Adrenal gland (tissue), 12 donors: ENCODE results near the gene ZBTB24. TPM values are rescaled to one million over a fixed set of nuclear protein-coding genes. Genes with fewer than 3 reads are reported as not detected.

Source experiments
- DNase-seq, 7 donors: peaks; one replicate each; pipeline ENCODE4 v3.0.0-alpha.2; 2019 to 2020
- H3K27ac ChIP-seq, 5 donors: fragments of 200-600 bp; sonication (generic) in 4 of 5; 1 replicate in 3 of 5; 2 replicates in 2 of 5; pipeline versions ENCODE4 v1.5.1 to v1.8.0; 2016 to 2020; ENCODE audit warnings: mild to moderate bottlenecking in 1 of 5
- H3K27me3 ChIP-seq: fragments of 200-600 bp; 2 replicates; pipeline ENCODE4 v1.8.0; 2021
- H3K36me3 ChIP-seq, 2 donors: fragments of 200-600 bp; replicated peaks in 1 of 2; 1 replicate in 1 of 2; 2 replicates in 1 of 2; pipeline versions ENCODE4 v1.5.1 to v1.8.0; 2018 to 2022
- H3K4me1 ChIP-seq, 2 donors: fragments of 200-600 bp; replicated peaks in 1 of 2; 1 replicate in 1 of 2; 2 replicates in 1 of 2; pipeline versions ENCODE4 v1.5.1 to v1.8.0; 2018 to 2021
- H3K4me3 ChIP-seq, 4 donors: fragments of 200-600 bp; sonication (generic) in 3 of 4; one replicate each; pipeline ENCODE4 v1.5.1; 2016 to 2018
- H3K9me3 ChIP-seq, 3 donors: fragments of 200-600 bp; sonication (generic) in 1 of 3; replicated peaks in 1 of 3; 1 replicate in 2 of 3; 2 replicates in 1 of 3; pipeline versions ENCODE4 v1.5.1 to v1.8.0; 2016 to 2021
- CTCF ChIP-seq, 6 experiments: fragments of 450-650 bp in 4 of 6; fragments of 200-600 bp in 2 of 6; sonication (generic) in 1 of 6; IDR thresholded peaks; 1 replicate in 5 of 6; 2 replicates in 1 of 6; pipeline versions ENCODE4 v1.5.1 to v1.8.0; 2016 to 2021; ENCODE audit warnings: antibody characterized with exemption in 6 of 6, mild to moderate bottlenecking in 2 of 6, moderate library complexity in 1 of 6
- POLR2A ChIP-seq, 2 donors: fragments of 450-650 bp; IDR thresholded peaks; one replicate each; pipeline ENCODE4 v1.6.1; 2017; ENCODE audit warnings: antibody characterized with exemption in 2 of 2, mild to moderate bottlenecking in 2 of 2, moderate library complexity in 1 of 2
- WGBS, 4 donors: extraction: QIAGEN DNeasy Blood & Tissue Kit in 2 of 4; methylation state at CpG; one replicate each; pipeline versions ENCODE4 v1.1.5 to v1.1.7; 2013 to 2017; 5-methylcytosine and 5-hydroxymethylcytosine counted together
- intact Hi-C, 2 donors: fragments of 100-400 bp; cut with DNase I; formaldehyde crosslinking; loops; one replicate each; pipeline versions ENCODE4 v1.14.1 to v1.15.0; 2022 to 2023
- polyA plus RNA-seq, 3 donors: library from polyadenylated mRNA; stranded (reverse); fragments of 200-250 nt in 2 of 3; fragments of 350-450 nt in 1 of 3; fragmentation: Illumina TruSeq in 1 of 3; extraction: RNeasy Lipid Tissue Mini Kit (QIAGEN cat#74804) in 1 of 3; gene quantifications; one replicate each; pipeline ENCODE4 v1.2.3, GENCODE V29; 2013 to 2014
- total RNA-seq, 9 donors: library from RNA; depleted of rRNA in 4 of 9; stranded (reverse); fragments of >200 nt in 4 of 9; fragments of 120-200 nt in 1 of 9; fragmentation: NEBNext Ultra II Directional in 1 of 9; extraction: Animal tissue kit (Norgen Biotek cat#: 25700) in 1 of 9; gene quantifications; one replicate each; pipeline versions ENCODE4 v1.1.0 to v1.2.4, GENCODE V29; 2013 to 2023
- donor health status: healthy with polysubstance abuse.
- donor health status: Bipolar disorder and iron deficiency.
- donor health status: DM: yes; HTN: yes; CAD: no.
- donor health status: DM: no; HTN: no; CAD: no.
- donor health status: DM: no; HTN: no; CAD: no.
- donor health status: DM: yes; HTN: yes; CAD: no.

The ZBTB24 gene
- total and polyA plus RNA-seq, 12 donors, result 2.2 to 14.4 (median 6.2) TPM

GRCh38 chr6:109486068-109486467 is 3.0 kb upstream of the ZBTB24 start:
- Histone ChIP-seq H3K27me3 (no peaks in the 10 kb centered on the region), H3K4me1 (peaks cover 6 to 15% of the 10 kb centered on the region in 2 donors), H3K4me3 (no peak overlapping the region), H3K27ac (no peak overlapping the region), H3K36me3 (peaks cover 0 to 4% of the 10 kb centered on the region in 2 donors), H3K9me3 (no peaks in the 10 kb centered on the region)
- DNase-seq, result no peak
- no peak for TF ChIP-seq POLR2A (IDR thresholded peaks at IDR 0.05)
- TF ChIP-seq CTCF (IDR thresholded peaks at IDR 0.05), result no peak
- intact Hi-C loops, result no loop called here
- 88 to 97% (median 91%) methylated on average over 1 of the region's 1 CpG for WGBS, 4 donors

GRCh38 chr6:109485266-109485935 is 2.4 kb upstream of the ZBTB24 start:
- no peaks in the 10 kb centered on the region for H3K9me3 ChIP-seq
- H3K4me3 ChIP-seq, result no peak overlapping the region
- H3K27me3 ChIP-seq, result no peaks in the 10 kb centered on the region
- no peak overlapping the region for H3K27ac ChIP-seq
- H3K4me1 ChIP-seq, result peaks cover 6 to 21% of the 10 kb centered on the region in 2 donors
- no peak for DNase-seq
- 74 to 88% (median 79%) methylated on average over 3 of the region's 3 CpGs for WGBS, 4 donors
- intact Hi-C loops, result no loop called here
- TF ChIP-seq CTCF (IDR thresholded peaks at IDR 0.05) (no peak), POLR2A (IDR thresholded peaks at IDR 0.05) (no peak)
- H3K36me3 ChIP-seq, result peaks cover 0 to 7% of the 10 kb centered on the region in 2 donors

- intact Hi-C loops, result no loop called here
- DNase-seq, result no peak
- Histone ChIP-seq H3K27me3 (no peaks in the 10 kb centered on the region), H3K36me3 (peaks cover 0 to 7% of the 10 kb centered on the region in 2 donors), H3K4me3 (no peak overlapping the region), H3K4me1 (peaks cover 9 to 33% of the 10 kb centered on the region in 2 donors), H3K27ac (peak overlapping the region in 1 of 5 donors; percentile 20), H3K9me3 (no peaks in the 10 kb centered on the region)
- 48 to 60% (median 54%) methylated on average over 3 of the region's 3 CpGs for WGBS, 4 donors
- no peak for TF ChIP-seq CTCF (IDR thresholded peaks at IDR 0.05)
- TF ChIP-seq POLR2A (IDR thresholded peaks at IDR 0.05), result no peak
These were observed 1.1 kb upstream of the ZBTB24 start for GRCh38 chr6:109484122-109484521.

GRCh38 chr6:109483735-109484057 is 677 bp upstream of the ZBTB24 start:
- Histone ChIP-seq H3K4me1 (peaks cover 12 to 36% of the 10 kb centered on the region in 2 donors), H3K36me3 (peaks cover 0 to 7% of the 10 kb centered on the region in 2 donors), H3K9me3 (no peaks in the 10 kb centered on the region), H3K4me3 (peak overlapping the region in 3 of 4 donors; percentile 0 to 93 (median 22)), H3K27me3 (no peaks in the 10 kb centered on the region), H3K27ac (peak overlapping the region in 2 of 5 donors; percentile 20 to 36)
- no peak for DNase-seq
- TF ChIP-seq CTCF (IDR thresholded peaks at IDR 0.05) (no peak), POLR2A (IDR thresholded peaks at IDR 0.05) (no peak)
- intact Hi-C loops, result no loop called here
- WGBS, 4 donors, result 2 to 6% (median 3%) methylated on average over 6 of the region's 6 CpGs
